ENCODE measurements around the gene ZNF787.

GRCh38 chr19:56112313-56112709 lies 8.8 kb downstream of the ZNF787 start:
- TF ChIP-seq CTCF (IDR thresholded peaks at IDR 0.05) = no peak
- no peak for TF ChIP-seq EP300 (IDR thresholded peaks at IDR 0.05)
- TF ChIP-seq POLR2A (IDR thresholded peaks at IDR 0.05) = no peak

Data from ovary (tissue), 3 donors.